Panc1 (cell line): ENCODE data around the gene SLC9A8. TPM values are rescaled to one million over a fixed set of nuclear protein-coding genes. Genes with fewer than 3 reads are reported as not detected.

ENCODE experiments used
- ATAC-seq: fragments of 200-7000 bp; cut with Tn5 transposase; 2 replicates; pipeline ENCODE4 v1.9.1; 2020; ENCODE audit warnings: mild to moderate bottlenecking, moderate library complexity
- Bru-seq: library from RNA; stranded (reverse); fragments of 400-500 nt; gene quantifications from one replicate; lab custom pipeline; 2021; lab: Mats Ljungman, UMichigan
- BruChase-seq, 2 experiments: library from RNA; stranded (reverse); fragments of 400-500 nt; gene quantifications; one replicate each; lab custom pipeline; 2021; lab: Mats Ljungman, UMichigan
- BruUV-seq: library from RNA; stranded (reverse); fragments of 400-500 nt; replicated peaks from 2 replicates; lab custom pipeline; 2021; lab: Mats Ljungman, UMichigan
- CTCF ChIA-PET: fragments of 300-600 bp; sonication (Branson Sonifier 250); formaldehyde crosslinking; loops from one replicate; lab custom pipeline; 2022; ENCODE audit warnings: antibody characterized with exemption; lab: Charles Lee
- POLR2A ChIA-PET: fragments of 300-600 bp; sonication (Branson Sonifier 250); formaldehyde crosslinking; loops from one replicate; lab custom pipeline; 2022; ENCODE audit warnings: antibody characterized with exemption; lab: Charles Lee
- DNase-seq: peaks from one replicate; pipeline ENCODE4 v3.0.0-alpha.2; 2010; ENCODE audit warnings: low read depth, low spot score
- H3K27ac ChIP-seq: 2 replicates; pipeline ENCODE4 v1.5.1; 2011; ENCODE audit warnings: mild to moderate bottlenecking, low read length, inconsistent platforms
- H3K27me3 ChIP-seq: fragments of 200-500 bp; sonication (Bioruptor generic); 2 replicates; pipeline ENCODE4 v1.6.0; 2014; ENCODE audit warnings: low read length, inconsistent platforms; ENCODE audit not compliant: control insufficient read depth, insufficient read depth
- H3K36me3 ChIP-seq: fragments of 200-500 bp; sonication (Bioruptor generic); 2 replicates; pipeline ENCODE4 v1.5.1; 2014; ENCODE audit warnings: inconsistent platforms, mild to moderate bottlenecking, low read length, moderate library complexity; ENCODE audit not compliant: control insufficient read depth, insufficient read depth
- H3K4me1 ChIP-seq: 2 replicates; pipeline ENCODE4 v1.5.1; 2011; ENCODE audit warnings: inconsistent platforms, mild to moderate bottlenecking, low read length, moderate library complexity; ENCODE audit not compliant: control insufficient read depth, insufficient read depth
- H3K4me3 ChIP-seq, 2 experiments: 2 replicates each; pipeline ENCODE4 v1.5.1; 2011 to 2012; ENCODE audit warnings: low read depth in 2 of 2, low read length in 2 of 2, mild to moderate bottlenecking in 2 of 2, inconsistent platforms in 1 of 2, moderate library complexity in 1 of 2
- H3K9me3 ChIP-seq: fragments of 200-500 bp; sonication (Bioruptor generic); 2 replicates; pipeline ENCODE4 v1.5.1; 2014; ENCODE audit warnings: low read depth, mild to moderate bottlenecking, inconsistent platforms, low read length, moderate library complexity; ENCODE audit not compliant: control insufficient read depth, insufficient read depth
- POLR2AphosphoS5 ChIP-seq: IDR thresholded peaks from 2 replicates; pipeline ENCODE4 v1.6.1; 2012; ENCODE audit warnings: mild to moderate bottlenecking, low read depth, low read length, moderate library complexity
- SIN3A ChIP-seq: IDR thresholded peaks from 2 replicates; pipeline ENCODE4 v1.6.1; 2012; ENCODE audit warnings: low read depth, mild to moderate bottlenecking, low read length, moderate library complexity, borderline replicate concordance; ENCODE audit not compliant: insufficient read depth
- TCF7L2 ChIP-seq: IDR thresholded peaks from 2 replicates; pipeline ENCODE4 v1.6.1; 2011; ENCODE audit warnings: mild to moderate bottlenecking, low read depth, low read length, inconsistent platforms
- in situ Hi-C: cut with HindIII; loops from 2 replicates; pipeline ENCODE4 v1.10.0; 2016; ENCODE audit warnings: low sequenced_read_pairs, low pct_unique_long_range_greater_than_20kb
- intact Hi-C: fragments of 100-400 bp; cut with micrococcal nuclease; formaldehyde crosslinking; loops from one replicate; pipeline ENCODE4 v1.10.0; 2022; ENCODE audit not compliant: unreplicated experiment
- long read RNA-seq: library from polyadenylated mRNA; unstranded; transcript quantifications from one replicate; pipeline ENCODE4 v2.0.0, GENCODE V29; 2021; ENCODE audit not compliant: unreplicated experiment
- polyA plus RNA-seq: library from polyadenylated mRNA; unstranded; fragments of >200 nt; gene quantifications from one replicate; pipeline ENCODE4 v1.2.1, GENCODE V29; 2012; ENCODE audit warnings: missing spikeins; ENCODE audit not compliant: insufficient read length
- total RNA-seq: library from RNA; stranded (reverse); gene quantifications from one replicate; pipeline ENCODE4 v1.2.1, GENCODE V29; 2021; ENCODE audit not compliant: unreplicated experiment
- TF ChIP-seq, protein P1 (sequence below): fragments of 450-650 bp; IDR thresholded peaks from 2 replicates; pipeline ENCODE4 v1.5.1; 2017; ENCODE audit warnings: mild to moderate bottlenecking
- TF ChIP-seq, protein P2 (sequence below), 2 experiments: IDR thresholded peaks; 2 replicates each; pipeline ENCODE4 v1.6.1; 2011 to 2012; ENCODE audit warnings: low read depth in 2 of 2, control low read depth in 1 of 2, low read length in 1 of 2, mild to moderate bottlenecking in 1 of 2, moderate library complexity in 1 of 2; ENCODE audit not compliant: insufficient read depth in 1 of 2

SLC9A8 gene, protein sequence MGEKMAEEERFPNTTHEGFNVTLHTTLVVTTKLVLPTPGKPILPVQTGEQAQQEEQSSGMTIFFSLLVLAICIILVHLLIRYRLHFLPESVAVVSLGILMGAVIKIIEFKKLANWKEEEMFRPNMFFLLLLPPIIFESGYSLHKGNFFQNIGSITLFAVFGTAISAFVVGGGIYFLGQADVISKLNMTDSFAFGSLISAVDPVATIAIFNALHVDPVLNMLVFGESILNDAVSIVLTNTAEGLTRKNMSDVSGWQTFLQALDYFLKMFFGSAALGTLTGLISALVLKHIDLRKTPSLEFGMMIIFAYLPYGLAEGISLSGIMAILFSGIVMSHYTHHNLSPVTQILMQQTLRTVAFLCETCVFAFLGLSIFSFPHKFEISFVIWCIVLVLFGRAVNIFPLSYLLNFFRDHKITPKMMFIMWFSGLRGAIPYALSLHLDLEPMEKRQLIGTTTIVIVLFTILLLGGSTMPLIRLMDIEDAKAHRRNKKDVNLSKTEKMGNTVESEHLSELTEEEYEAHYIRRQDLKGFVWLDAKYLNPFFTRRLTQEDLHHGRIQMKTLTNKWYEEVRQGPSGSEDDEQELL
- total RNA-seq = 6.7 TPM
- polyA plus RNA-seq = 4.6 TPM
- percentile 68 among the genes with signal in this experiment for Bru-seq, nascent RNA
- percentile 55 among the genes with signal in this experiment for BruChase-seq, experiment 1, labeled RNA remaining after a 2-hour chase
- BruChase-seq, experiment 2, labeled RNA remaining after a 6-hour chase = percentile 57 among the genes with signal in this experiment
- long read RNA-seq, full-length matches to known transcripts = 2 of 11 reads
- long read RNA-seq, partial matches to known transcripts = 1 of 11 reads
- long read RNA-seq, other reads (novel, unspliced or antisense) = 8 of 11 reads

DNA sequence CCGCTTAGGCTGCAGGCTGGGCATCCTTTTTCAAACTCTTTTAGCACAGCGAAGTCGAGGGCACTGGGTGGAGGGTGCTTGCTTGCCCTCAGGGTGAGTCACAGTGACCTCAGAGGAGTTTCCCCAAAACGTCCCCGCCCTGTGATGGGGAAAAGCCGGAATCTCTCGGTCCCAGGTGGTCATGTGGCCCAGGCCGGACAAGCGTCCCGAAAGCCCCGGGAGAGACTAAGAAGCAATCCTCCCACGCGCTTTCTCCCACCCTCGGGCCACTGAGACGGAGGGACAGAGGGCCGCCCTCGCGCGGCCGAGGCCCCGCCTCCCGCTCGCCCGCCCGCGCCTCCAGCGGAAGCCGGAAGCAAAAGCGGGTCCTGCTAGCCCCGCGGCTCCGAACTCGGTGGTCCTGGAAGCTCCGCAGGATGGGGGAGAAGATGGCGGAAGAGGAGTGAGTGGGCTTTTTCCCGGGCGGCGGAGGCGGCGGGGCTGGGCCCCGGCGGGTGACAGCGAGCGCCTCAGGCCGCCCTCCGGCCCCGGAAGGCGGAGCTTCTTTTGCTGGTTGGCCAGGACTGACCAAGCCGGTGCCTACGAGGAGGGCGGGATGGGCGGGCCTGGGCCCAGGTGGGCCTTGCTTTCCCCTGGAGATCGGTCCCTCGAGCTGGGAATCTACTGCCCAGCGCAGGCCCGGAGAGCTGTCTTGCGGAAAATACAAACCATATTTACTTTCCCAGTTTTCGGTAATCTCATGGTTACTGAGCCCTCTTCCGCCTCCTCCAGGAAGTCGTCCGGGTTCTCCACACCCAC, at the start of gene SLC9A8:
Gene SLC9A8, plus strand, starts transcription at position 322 of the 798 bp plus-strand sequence. Its CDS starts 95 bp downstream, at position 417.
- ATAC-seq = peak; percentile 96
- H3K27ac ChIP-seq = peak within 1 kb of the TSS; percentile 99
- POLR2A ChIA-PET = interaction anchor here (0.5 to 0.9 kb wide), 3 partner anchors 11 to 39 kb away, joined by 3 to 10 read pairs (median 4); no protein-coding TSS in a partner anchor
- H3K4me3 ChIP-seq = peak within 1 kb of the TSS; percentile 80
- CTCF ChIA-PET = interaction anchor here (0.6 to 0.9 kb wide), 6 partner anchors 26 to 427 kb away, joined by 3 to 7 read pairs (median 4); no protein-coding TSS in a partner anchor
- intact Hi-C loops = no loop called here
- peaks cover 5% of the 10 kb centered on the region; the same call in 1 of the 2 replicates for H3K36me3 ChIP-seq
- H3K4me1 ChIP-seq = peaks cover 18% of the 10 kb centered on the region
- DNase-seq = peak; percentile 88
- H3K27me3 ChIP-seq = no peaks in the 10 kb centered on the region
- H3K9me3 ChIP-seq = no peaks in the 10 kb centered on the region
- no peak for TF ChIP-seq SIN3A
- TF ChIP-seq, protein P1, sequence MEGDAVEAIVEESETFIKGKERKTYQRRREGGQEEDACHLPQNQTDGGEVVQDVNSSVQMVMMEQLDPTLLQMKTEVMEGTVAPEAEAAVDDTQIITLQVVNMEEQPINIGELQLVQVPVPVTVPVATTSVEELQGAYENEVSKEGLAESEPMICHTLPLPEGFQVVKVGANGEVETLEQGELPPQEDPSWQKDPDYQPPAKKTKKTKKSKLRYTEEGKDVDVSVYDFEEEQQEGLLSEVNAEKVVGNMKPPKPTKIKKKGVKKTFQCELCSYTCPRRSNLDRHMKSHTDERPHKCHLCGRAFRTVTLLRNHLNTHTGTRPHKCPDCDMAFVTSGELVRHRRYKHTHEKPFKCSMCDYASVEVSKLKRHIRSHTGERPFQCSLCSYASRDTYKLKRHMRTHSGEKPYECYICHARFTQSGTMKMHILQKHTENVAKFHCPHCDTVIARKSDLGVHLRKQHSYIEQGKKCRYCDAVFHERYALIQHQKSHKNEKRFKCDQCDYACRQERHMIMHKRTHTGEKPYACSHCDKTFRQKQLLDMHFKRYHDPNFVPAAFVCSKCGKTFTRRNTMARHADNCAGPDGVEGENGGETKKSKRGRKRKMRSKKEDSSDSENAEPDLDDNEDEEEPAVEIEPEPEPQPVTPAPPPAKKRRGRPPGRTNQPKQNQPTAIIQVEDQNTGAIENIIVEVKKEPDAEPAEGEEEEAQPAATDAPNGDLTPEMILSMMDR = peak; percentile 44; the same call in 1 of the 2 replicates
- peak; percentile 72 for TF ChIP-seq POLR2AphosphoS5
- in situ Hi-C loops = no loop called here
- BruUV-seq = no TSS peak

DNA sequence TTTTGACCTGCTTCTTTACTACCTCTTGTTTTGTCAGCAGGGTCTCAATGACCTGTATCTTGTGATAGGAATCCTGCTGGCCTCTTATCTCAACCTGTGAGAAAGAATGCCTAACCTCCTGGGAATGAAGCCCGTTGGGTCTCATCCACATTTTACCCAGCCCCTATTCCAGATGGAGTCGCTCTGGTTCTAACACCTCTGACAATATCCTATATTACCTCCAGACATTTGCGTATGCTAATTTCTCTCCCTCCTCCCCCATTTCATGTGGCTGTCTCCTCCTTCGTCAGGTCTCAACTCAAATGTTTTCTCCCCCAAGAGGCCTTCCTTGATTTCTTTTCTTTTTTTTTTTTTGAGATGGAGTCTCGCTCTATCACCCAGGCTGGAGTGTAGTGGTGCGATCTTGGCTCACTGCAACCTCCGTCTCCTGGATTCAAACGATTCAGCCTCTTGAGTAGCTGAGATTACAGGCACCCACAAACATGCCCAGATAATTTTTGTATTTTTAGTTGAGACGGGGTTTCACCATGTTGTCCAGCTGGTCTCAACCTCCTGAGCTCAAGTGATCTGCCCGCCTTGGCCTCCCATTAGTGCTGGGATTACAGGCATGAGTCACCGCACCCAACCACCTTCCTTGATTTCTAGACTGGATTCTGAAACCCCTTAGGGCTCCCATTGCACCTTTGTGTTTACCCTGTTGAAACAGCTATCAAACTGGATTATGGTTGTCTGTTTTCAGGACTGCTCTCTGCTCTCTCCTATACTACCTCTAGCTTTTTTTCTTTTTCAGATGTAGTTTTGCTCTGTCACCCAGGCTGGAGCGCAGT, 49.5 kb upstream of the SLC9A8 start:
- in situ Hi-C loops (no loop called here), intact Hi-C loops (no loop called here)
- no peaks in the 10 kb centered on the region for H3K36me3 ChIP-seq
- CTCF ChIA-PET = interaction anchor here (0.7 kb wide), 1 partner anchor 71 kb away, joined by 4 read pairs; no protein-coding TSS in a partner anchor
- POLR2A ChIA-PET = interaction anchor here (0.6 kb wide), 1 partner anchor 8 kb away, joined by 8 read pairs; no protein-coding TSS in a partner anchor
- H3K4me3 ChIP-seq = no peak overlapping the region
- DNase-seq (no peak), ATAC-seq (no peak)
- no peak overlapping the region for H3K27ac ChIP-seq
- H3K9me3 ChIP-seq = no peaks in the 10 kb centered on the region
- H3K4me1 ChIP-seq = no peaks in the 10 kb centered on the region
- BruUV-seq = no TSS peak
- no peak for TF ChIP-seq SIN3A
- TF ChIP-seq, protein P1 = no peak
- TF ChIP-seq POLR2AphosphoS5 = no peak
- TF ChIP-seq, protein P2, sequence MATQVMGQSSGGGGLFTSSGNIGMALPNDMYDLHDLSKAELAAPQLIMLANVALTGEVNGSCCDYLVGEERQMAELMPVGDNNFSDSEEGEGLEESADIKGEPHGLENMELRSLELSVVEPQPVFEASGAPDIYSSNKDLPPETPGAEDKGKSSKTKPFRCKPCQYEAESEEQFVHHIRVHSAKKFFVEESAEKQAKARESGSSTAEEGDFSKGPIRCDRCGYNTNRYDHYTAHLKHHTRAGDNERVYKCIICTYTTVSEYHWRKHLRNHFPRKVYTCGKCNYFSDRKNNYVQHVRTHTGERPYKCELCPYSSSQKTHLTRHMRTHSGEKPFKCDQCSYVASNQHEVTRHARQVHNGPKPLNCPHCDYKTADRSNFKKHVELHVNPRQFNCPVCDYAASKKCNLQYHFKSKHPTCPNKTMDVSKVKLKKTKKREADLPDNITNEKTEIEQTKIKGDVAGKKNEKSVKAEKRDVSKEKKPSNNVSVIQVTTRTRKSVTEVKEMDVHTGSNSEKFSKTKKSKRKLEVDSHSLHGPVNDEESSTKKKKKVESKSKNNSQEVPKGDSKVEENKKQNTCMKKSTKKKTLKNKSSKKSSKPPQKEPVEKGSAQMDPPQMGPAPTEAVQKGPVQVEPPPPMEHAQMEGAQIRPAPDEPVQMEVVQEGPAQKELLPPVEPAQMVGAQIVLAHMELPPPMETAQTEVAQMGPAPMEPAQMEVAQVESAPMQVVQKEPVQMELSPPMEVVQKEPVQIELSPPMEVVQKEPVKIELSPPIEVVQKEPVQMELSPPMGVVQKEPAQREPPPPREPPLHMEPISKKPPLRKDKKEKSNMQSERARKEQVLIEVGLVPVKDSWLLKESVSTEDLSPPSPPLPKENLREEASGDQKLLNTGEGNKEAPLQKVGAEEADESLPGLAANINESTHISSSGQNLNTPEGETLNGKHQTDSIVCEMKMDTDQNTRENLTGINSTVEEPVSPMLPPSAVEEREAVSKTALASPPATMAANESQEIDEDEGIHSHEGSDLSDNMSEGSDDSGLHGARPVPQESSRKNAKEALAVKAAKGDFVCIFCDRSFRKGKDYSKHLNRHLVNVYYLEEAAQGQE (IDR thresholded peaks at IDR 0.05; ENCODE audit: insufficient read depth in 1 of 2, low read depth in 2 of 2, low read length in 1 of 2) = no peak
- TF ChIP-seq TCF7L2 = no peak
- no peaks in the 10 kb centered on the region for H3K27me3 ChIP-seq
